NK-92 (cell line): ENCODE results near the gene ASXL1.

Experiments
- DNase-seq: peaks from one replicate; lab custom pipeline; 2025; ENCODE audit not compliant: unreplicated experiment; lab: John Stamatoyannopoulos, UW

ASXL1 gene

GRCh38 chr20:32477594-32478512 is 119.7 kb downstream of the ASXL1 start:
- no peak for DNase-seq

GRCh38 chr20:32478576-32478975 is 120.4 kb downstream of the ASXL1 start:
- DNase-seq = no peak

GRCh38 chr20:32479012-32479411 is 120.9 kb downstream of the ASXL1 start:
- DNase-seq = no peak

- no peak for DNase-seq
These were observed 121.6 kb downstream of the ASXL1 start for GRCh38 chr20:32479697-32480171.

GRCh38 chr20:32480371-32481241 is 122.5 kb downstream of the ASXL1 start:
- DNase-seq = no peak

- DNase-seq = no peak
These were observed 123.4 kb downstream of the ASXL1 start for GRCh38 chr20:32481311-32482142.

GRCh38 chr20:32482143-32482441 is 124.0 kb downstream of the ASXL1 start:
- DNase-seq = no peak

- DNase-seq = no peak
These were observed 124.5 kb downstream of the ASXL1 start for GRCh38 chr20:32482442-32483261.

- no peak for DNase-seq
These were observed 125.5 kb downstream of the ASXL1 start for GRCh38 chr20:32483351-32484224.

- no peak for DNase-seq
These were observed 126.3 kb downstream of the ASXL1 start for GRCh38 chr20:32484225-32484957.

GRCh38 chr20:32484958-32485769 is 127.0 kb downstream of the ASXL1 start:
- peak; percentile 15 for DNase-seq

GRCh38 chr20:32485770-32486478 is 127.8 kb downstream of the ASXL1 start:
- no peak for DNase-seq

GRCh38 chr20:32487381-32487780 is 129.2 kb downstream of the ASXL1 start:
- DNase-seq = no peak

- DNase-seq = no peak
These were observed 130.1 kb downstream of the ASXL1 start for GRCh38 chr20:32488066-32488838.
